ENCODE measurements around the gene HLA-G. TPM values are rescaled to one million over a fixed set of nuclear protein-coding genes. Genes with fewer than 3 reads are reported as not detected.

HLA-G gene
- polyA plus RNA-seq, 1 of the 3 experiments (the other 2 are of a cell fraction), result not detected

- no peak overlapping the region for H2AFZ ChIP-seq (ENCODE audit: low read depth)
- no peak overlapping the region for H3K4me2 ChIP-seq
- no peaks in the 10 kb centered on the region for H3K9me2 ChIP-seq
- no peak overlapping the region for H3K27ac ChIP-seq (ENCODE audit: low read depth in 2 of 2, low read length in 1 of 2)
- no peaks in the 10 kb centered on the region; the same call in 1 of the 2 replicates for H3K27me3 ChIP-seq (ENCODE audit: insufficient read depth)
- WGBS (ENCODE audit: low lambda C conversion rate), result 0% methylated on average over 1 of the region's 1 CpG
- no peaks in the 10 kb centered on the region for H3K36me3 ChIP-seq (replicated peaks in 1 of 2; ENCODE audit: control insufficient read depth in 1 of 2, insufficient read depth in 2 of 2, low read length in 1 of 2)
- H3K4me3 ChIP-seq (ENCODE audit: low read depth in 2 of 2, low read length in 1 of 2), result no peak overlapping the region
- DNase-seq, result no peak
- TF ChIP-seq USF1 (IDR thresholded peaks at IDR 0.05; ENCODE audit: borderline replicate concordance, low read depth) (no peak), CTCF (IDR thresholded peaks at IDR 0.05) (no peak), SMC3 (IDR thresholded peaks at IDR 0.05; ENCODE audit: low read depth, low read length) (no peak), EZH2phosphoT487 (IDR thresholded peaks at IDR 0.05; ENCODE audit: borderline replicate concordance, low read depth) (no peak), ZBTB33 (IDR thresholded peaks at IDR 0.05; ENCODE audit: borderline replicate concordance, low read depth) (no peak), MAX (IDR thresholded peaks at IDR 0.05; ENCODE audit: low read depth) (no peak), RXRA (IDR thresholded peaks at IDR 0.05; ENCODE audit: borderline replicate concordance, low read depth) (no peak), USF2 (IDR thresholded peaks at IDR 0.05; ENCODE audit: borderline replicate concordance, low read depth, low read length) (no peak), IRF3 (IDR thresholded peaks at IDR 0.05; ENCODE audit: low read depth, low read length) (no peak), NRF1 (IDR thresholded peaks at IDR 0.05; ENCODE audit: low read depth, low read length) (no peak), FOSL2 (IDR thresholded peaks at IDR 0.05; ENCODE audit: borderline replicate concordance, low read depth) (no peak), TCF12 (IDR thresholded peaks at IDR 0.05) (no peak), FOXJ3 (CRISPR knock-in tag; IDR thresholded peaks at IDR 0.05) (no peak), EP300 (IDR thresholded peaks at IDR 0.05; ENCODE audit: borderline replicate concordance in 1 of 2, low read depth in 1 of 2, low read length in 1 of 2) (no peak), RAD21 (IDR thresholded peaks at IDR 0.05; ENCODE audit: low read length) (no peak), CHD2 (IDR thresholded peaks at IDR 0.05; ENCODE audit: low read length, partially characterized antibody) (no peak)
- no peaks in the 10 kb centered on the region for H3K79me2 ChIP-seq (ENCODE audit: insufficient read depth)
- no peaks in the 10 kb centered on the region for H3F3A ChIP-seq (replicated peaks; ENCODE audit: insufficient read depth)
- H3K9me3 ChIP-seq, result no peaks in the 10 kb centered on the region
- H3K4me1 ChIP-seq (ENCODE audit: control insufficient read depth in 1 of 2, insufficient read depth in 2 of 2, low read depth in 1 of 2, low read length in 1 of 2), result no peaks in the 10 kb centered on the region
- ChIA-PET POLR2A (no interaction called here), CTCF (interaction anchor here (0.8 to 1.0 kb wide), 2 partner anchors 37 to 73 kb away, joined by 3 read pairs; no protein-coding TSS in a partner anchor)
- no peak overlapping the region for H3K9ac ChIP-seq
- H4K20me1 ChIP-seq (ENCODE audit: insufficient read depth), result no peaks in the 10 kb centered on the region
Observed at GRCh38 chr6:29811377-29811776, 16.2 kb upstream of the HLA-G start.

Data from SK-N-SH (cell line).